GM23338 (cell line): ENCODE data around the gene PRELID3B.

Experiments used
- CREB1 ChIP-seq: fragments of 250-450 bp; sonication (Bioruptor Pico); IDR thresholded peaks from 2 replicates; pipeline ENCODE4 v1.5.0; 2020; ENCODE audit warnings: low read depth, mild to moderate bottlenecking, moderate library complexity
- ETS1 ChIP-seq: IDR thresholded peaks from 2 replicates; pipeline ENCODE4 v1.6.1; 2016; ENCODE audit warnings: antibody characterized with exemption
- EZH2 ChIP-seq: fragments of 200-600 bp; sonication (generic); IDR thresholded peaks from one replicate; pipeline ENCODE4 v1.8.0; 2017; ENCODE audit warnings: antibody characterized with exemption, mild to moderate bottlenecking, low read depth; ENCODE audit not compliant: unreplicated experiment
- EZH2phosphoT487 ChIP-seq: fragments of 200-600 bp; sonication (generic); IDR thresholded peaks from one replicate; pipeline ENCODE4 v1.8.1; 2018; ENCODE audit warnings: antibody characterized with exemption; ENCODE audit not compliant: unreplicated experiment
- JUNB ChIP-seq: IDR thresholded peaks from one replicate; pipeline ENCODE4 v1.6.1; 2016; ENCODE audit warnings: antibody characterized with exemption; ENCODE audit not compliant: unreplicated experiment
- NANOG ChIP-seq: IDR thresholded peaks from 2 replicates; pipeline ENCODE4 v1.6.1; 2016; ENCODE audit warnings: antibody characterized with exemption, borderline replicate concordance
- POLR2AphosphoS5 ChIP-seq: IDR thresholded peaks from 2 replicates; pipeline ENCODE4 v1.6.1; 2016; ENCODE audit warnings: antibody characterized with exemption, low read depth
- STAT1 ChIP-seq: IDR thresholded peaks from one replicate; pipeline ENCODE4 v1.6.1; 2016; ENCODE audit warnings: antibody characterized with exemption; ENCODE audit not compliant: unreplicated experiment
- ZNF114 ChIP-seq: fragments of 250-450 bp; sonication (Bioruptor Pico); IDR thresholded peaks from 2 replicates; pipeline ENCODE4 v1.5.0; 2020; ENCODE audit warnings: mild to moderate bottlenecking, moderate library complexity
- ZNF331 ChIP-seq: fragments of 250-450 bp; sonication (Bioruptor Pico); IDR thresholded peaks from 2 replicates; pipeline ENCODE4 v1.5.0; 2020; ENCODE audit warnings: low read depth, mild to moderate bottlenecking, moderate library complexity
- ZNF462 ChIP-seq: fragments of 250-450 bp; sonication (Bioruptor Pico); IDR thresholded peaks from 2 replicates; pipeline ENCODE4 v1.5.0; 2020; ENCODE audit warnings: mild to moderate bottlenecking, moderate library complexity
- TF ChIP-seq, protein P1 (sequence below), 2 experiments: fragments of 200-600 bp in 1 of 2; sonication (generic) in 1 of 2; conservative IDR thresholded peaks; 2 replicates each; pipeline versions ENCODE4 v1.5.1 to v1.6.1; 2016 to 2017; ENCODE audit warnings: antibody characterized with exemption in 2 of 2, low read depth in 2 of 2, mild to moderate bottlenecking in 2 of 2, moderate library complexity in 1 of 2
- TF ChIP-seq, protein P2 (sequence below): IDR thresholded peaks from one replicate; pipeline ENCODE4 v1.6.1; 2018; ENCODE audit warnings: antibody characterized with exemption; ENCODE audit not compliant: unreplicated experiment

DNA sequence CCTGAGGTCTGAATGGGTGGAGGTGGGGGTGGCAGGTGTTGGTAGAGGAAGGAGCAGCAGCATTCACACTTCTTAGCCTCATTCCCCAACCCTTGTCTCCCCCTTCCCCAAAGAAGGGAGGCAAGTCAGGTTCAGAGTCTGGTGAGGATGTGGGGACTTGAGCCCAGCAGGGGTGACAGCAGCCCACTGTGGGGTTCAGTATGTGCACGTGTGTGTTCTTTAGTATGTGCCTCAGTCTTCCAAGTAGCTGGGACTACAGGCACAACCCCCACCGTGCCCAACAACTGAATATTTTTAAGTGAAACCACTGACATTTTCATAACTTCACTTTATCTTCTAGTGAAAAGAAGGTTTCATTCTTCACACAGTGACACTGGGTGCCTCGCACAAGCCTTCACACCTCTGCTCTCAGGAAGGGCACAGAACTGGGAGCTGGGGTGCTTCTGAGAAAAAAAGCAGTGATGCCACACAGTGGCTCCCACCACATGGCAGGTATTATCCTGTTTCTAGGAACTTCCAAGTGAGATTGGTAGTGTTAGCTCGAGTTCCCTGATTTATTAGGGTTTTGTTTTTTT, 33.4 kb upstream of the PRELID3B start:
- TF ChIP-seq POLR2AphosphoS5 (no peak), EZH2 (no peak), EZH2phosphoT487 (no peak), CREB1 (CRISPR knock-in tag) (no peak), JUNB (no peak), ZNF462 (CRISPR knock-in tag) (no peak), NANOG (no peak), ZNF331 (CRISPR knock-in tag) (no peak), ETS1 (no peak), STAT1 (no peak), ZNF114 (CRISPR knock-in tag) (no peak)
- TF ChIP-seq, protein P1, sequence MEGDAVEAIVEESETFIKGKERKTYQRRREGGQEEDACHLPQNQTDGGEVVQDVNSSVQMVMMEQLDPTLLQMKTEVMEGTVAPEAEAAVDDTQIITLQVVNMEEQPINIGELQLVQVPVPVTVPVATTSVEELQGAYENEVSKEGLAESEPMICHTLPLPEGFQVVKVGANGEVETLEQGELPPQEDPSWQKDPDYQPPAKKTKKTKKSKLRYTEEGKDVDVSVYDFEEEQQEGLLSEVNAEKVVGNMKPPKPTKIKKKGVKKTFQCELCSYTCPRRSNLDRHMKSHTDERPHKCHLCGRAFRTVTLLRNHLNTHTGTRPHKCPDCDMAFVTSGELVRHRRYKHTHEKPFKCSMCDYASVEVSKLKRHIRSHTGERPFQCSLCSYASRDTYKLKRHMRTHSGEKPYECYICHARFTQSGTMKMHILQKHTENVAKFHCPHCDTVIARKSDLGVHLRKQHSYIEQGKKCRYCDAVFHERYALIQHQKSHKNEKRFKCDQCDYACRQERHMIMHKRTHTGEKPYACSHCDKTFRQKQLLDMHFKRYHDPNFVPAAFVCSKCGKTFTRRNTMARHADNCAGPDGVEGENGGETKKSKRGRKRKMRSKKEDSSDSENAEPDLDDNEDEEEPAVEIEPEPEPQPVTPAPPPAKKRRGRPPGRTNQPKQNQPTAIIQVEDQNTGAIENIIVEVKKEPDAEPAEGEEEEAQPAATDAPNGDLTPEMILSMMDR (conservative IDR thresholded peaks at IDR 0.05; ENCODE audit: low read depth in 2 of 2) = no peak
- TF ChIP-seq, protein P2, sequence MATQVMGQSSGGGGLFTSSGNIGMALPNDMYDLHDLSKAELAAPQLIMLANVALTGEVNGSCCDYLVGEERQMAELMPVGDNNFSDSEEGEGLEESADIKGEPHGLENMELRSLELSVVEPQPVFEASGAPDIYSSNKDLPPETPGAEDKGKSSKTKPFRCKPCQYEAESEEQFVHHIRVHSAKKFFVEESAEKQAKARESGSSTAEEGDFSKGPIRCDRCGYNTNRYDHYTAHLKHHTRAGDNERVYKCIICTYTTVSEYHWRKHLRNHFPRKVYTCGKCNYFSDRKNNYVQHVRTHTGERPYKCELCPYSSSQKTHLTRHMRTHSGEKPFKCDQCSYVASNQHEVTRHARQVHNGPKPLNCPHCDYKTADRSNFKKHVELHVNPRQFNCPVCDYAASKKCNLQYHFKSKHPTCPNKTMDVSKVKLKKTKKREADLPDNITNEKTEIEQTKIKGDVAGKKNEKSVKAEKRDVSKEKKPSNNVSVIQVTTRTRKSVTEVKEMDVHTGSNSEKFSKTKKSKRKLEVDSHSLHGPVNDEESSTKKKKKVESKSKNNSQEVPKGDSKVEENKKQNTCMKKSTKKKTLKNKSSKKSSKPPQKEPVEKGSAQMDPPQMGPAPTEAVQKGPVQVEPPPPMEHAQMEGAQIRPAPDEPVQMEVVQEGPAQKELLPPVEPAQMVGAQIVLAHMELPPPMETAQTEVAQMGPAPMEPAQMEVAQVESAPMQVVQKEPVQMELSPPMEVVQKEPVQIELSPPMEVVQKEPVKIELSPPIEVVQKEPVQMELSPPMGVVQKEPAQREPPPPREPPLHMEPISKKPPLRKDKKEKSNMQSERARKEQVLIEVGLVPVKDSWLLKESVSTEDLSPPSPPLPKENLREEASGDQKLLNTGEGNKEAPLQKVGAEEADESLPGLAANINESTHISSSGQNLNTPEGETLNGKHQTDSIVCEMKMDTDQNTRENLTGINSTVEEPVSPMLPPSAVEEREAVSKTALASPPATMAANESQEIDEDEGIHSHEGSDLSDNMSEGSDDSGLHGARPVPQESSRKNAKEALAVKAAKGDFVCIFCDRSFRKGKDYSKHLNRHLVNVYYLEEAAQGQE = no peak
